ENCODE measurements around the gene TBC1D22A.
A peak's percentile ranks its signal among the peaks of the same experiment; 100 is the strongest.

The TBC1D22A gene

DNA sequence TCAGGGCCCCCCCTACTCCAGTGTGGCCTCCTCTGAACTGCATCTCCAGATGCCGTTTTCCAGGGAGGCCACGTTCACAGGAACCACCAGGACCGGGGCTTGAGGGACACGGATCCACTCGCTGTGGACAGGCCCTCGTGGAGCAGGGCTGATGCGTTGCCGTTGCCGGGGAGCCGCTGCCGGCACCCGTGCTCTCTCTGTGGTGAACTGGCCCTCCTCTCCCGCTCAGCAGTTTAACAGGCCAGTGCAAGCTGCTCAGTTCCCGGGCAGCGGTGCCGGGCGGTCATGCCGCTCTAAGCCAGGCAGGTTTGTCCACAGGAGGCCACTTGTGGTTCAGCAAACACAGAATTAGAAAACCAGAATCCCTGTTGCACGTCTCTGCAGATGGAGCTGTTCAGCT lies 301.6 kb downstream of the TBC1D22A start:
- no peak for DNase-seq

DNA sequence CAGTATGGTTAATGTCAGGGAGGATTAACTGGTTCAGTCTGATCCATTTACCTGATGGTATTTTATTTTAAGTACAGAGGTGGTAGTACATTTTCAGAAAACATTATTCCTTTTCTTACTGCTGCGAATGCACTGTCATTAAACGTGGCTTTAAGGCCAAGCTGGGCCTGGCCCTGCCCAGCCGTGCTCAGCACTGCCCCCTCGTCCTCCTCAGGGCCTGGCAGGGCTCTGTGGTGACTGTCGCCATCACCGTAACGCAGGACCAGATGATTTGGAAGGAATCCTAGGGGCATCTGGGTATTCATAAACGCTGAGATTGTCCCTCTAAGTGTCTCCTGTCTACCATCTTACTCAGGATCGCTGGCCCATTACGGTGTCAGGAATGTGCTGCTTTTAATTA lies 302.0 kb downstream of the TBC1D22A start:
- DNase-seq: no peak

DNA sequence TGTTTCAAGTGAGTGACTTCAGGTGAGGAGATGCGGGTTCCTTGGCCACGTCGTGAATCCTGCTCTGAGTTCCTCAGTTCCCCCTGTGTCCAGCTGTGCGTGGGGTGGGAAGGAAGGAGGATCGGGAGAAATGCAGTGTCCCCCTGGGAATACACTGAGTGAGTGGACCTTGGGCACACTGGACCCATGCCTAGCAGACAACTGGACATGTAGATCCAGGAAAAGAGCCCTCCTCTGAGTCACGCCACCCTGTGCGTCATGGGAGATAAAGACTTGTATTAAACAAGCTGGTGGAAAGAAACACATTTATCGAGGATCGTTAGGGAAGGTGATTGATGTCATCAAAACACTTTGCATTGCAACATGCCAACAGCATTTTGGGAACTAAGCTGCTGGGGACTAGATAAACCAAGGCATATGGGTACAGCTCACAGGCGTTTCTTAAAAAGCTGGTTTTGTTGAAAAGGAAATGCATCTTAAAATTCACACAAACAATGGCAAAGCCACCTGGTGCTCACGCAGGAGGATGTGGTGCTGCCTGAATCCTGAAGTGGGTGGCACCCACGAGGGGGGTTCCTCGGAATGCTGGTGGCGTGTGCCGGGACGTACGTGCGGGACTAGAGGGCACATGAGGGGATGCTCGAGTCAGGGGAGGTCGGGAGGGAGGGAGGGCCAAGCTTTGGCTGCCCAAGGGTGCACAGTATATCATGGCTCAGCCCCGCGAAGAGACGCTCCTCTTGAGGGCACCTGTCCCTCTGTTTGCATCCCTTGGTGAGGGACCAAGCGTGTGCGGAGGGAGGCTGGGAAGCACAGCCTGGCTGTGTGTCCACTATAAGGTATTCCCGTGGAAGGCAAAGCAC lies 303.5 kb downstream of the TBC1D22A start:
- no peak for DNase-seq

DNA sequence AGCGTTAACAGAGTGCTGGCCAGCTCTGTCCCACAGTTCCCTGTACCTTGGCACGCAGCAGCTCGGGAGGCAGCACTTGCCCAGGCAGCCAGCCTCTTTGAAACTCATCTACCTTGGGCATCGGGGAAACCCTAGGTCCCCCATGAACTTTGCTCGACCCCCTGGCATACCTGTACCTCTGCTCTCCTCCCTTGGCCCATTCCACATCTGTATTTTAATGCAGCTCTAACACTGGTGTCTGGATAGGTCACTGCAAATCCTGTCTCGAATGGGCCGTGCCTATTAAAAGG lies 304.1 kb downstream of the TBC1D22A start:
- no peak for DNase-seq

DNA sequence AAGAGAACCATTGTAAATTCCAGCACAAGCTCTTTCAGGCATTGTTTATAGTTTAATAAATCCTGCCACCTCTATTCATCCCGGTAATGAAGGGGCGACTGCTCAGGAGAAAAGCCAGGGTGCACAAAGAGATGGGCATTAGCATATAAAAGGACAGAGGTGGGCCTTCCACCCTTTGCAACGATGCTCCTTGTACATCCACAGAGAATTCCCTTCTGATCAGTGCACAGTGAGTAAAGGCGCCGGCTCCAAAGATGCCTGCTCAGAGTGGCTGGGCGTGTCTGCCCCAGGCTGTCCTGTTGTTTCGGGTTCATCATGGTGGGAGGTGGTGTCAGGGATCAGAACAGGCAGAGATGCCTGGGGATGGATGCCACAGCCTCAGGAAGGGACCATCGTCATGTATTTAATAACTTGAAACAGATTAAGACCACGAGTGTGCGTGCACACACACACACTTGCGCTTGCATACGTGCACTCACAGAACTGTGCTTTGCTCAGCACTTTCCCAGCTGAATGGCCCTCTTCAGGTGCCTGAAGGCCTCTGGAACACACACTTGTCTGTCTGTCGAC lies 305.0 kb downstream of the TBC1D22A start:
- no peak for DNase-seq

DNA sequence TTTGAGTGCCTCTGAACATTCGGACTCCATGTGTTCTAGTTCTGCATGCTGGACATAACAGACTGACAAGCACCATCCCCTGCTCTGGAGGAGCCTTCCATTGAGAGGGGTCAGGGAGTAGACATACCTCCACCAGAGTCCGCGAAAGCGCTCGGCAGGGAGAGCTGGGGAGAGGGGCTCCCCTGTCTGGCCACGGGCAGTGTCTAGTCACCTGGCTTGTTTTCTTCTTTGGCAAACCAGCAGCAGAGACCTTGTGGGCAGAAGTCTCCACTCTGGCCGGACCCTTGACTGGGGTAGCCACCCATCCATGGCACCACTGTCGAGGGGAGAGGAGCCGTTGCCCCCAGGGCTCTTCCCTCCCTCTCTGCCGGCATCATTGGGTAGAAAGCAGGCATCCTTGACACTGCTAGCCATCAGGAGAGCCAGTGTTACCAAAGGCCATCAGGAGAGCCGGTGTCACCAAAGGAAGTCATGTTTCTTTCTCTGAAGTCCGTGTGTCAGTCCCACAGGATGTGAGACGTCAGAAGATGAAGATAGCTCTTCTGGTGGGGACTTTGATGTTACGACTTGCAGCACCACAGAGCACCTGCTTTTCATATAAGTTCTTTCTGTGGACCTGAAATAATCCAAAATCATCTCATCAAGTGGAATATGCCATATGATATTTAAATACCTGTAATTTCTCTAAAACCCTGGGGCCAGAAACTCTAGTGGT lies 305.6 kb downstream of the TBC1D22A start:
- DNase-seq: no peak

DNA sequence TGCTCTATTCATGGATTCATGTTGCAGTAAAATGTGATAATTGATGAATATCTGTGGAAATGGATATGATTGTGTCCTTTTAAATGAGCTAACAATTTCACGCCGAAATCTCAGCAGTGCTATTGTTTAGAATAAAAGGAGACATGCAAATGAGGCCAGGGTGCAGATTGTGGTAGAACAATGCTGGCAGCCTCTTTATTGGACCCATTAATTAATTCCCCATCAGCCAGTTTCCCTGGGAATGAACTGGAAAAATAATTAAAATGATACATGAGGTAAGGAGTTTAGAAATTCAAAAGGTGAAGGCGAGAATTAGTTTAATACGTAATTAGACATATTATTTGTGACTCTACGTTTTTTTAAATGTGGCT lies 306.2 kb downstream of the TBC1D22A start:
- no peak for DNase-seq

DNA sequence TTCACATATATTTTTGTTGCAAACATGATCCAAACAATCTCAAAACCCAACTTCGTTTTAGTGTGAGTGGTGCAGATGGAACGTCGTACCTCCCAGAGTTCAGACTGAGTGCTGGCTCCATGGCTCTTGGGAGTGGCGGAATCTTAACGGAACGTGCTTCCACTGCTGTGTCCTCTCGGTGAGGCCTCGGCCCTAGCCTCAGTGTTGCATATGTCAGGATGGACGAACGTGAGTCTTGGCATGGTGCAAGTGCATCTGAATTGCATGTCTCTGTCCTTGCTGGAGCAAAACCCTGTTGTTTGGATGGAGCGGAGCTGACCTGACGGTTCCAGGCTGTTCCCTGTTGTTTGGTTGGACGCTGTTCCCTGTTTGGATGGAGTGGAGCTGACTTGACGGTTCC lies 306.8 kb downstream of the TBC1D22A start:
- DNase-seq: no peak

DNA sequence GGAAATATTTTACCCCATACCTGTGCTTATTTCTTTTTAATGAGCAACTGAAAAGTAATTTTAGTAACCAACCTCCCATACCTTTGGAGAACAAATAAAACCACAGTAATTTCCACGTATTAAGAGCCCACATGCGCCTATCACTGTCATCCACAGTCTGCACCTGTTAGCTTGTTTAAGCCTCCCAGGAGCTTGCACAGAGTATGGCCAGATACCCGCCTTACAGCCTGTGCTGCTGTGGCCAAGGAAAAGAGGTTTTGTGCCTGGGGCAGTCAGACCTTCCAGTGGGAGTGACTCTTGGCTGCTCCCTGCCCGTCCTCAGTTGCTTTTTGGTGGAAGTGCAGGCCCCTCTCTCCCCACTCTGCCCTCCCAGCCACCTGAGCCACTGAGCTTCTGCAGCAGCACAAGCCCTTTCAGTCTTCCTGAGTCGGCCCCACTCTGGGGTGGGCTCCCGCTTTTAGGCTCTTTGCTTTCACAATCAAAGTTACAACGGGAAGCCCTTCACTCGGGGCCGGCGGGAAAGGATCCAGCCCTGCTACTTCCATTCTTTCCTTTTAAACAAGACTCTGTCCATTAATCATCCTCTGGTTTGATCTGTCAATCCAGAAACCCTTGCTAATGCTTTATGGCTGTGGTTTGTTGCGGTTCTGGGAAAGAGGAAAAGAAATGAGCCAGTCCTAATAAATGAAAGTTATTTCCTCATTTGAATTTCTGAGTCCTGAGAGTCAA lies 308.8 kb downstream of the TBC1D22A start:
- peak in 2 of 4 experiments; percentile 14 to 15 for DNase-seq

DNA sequence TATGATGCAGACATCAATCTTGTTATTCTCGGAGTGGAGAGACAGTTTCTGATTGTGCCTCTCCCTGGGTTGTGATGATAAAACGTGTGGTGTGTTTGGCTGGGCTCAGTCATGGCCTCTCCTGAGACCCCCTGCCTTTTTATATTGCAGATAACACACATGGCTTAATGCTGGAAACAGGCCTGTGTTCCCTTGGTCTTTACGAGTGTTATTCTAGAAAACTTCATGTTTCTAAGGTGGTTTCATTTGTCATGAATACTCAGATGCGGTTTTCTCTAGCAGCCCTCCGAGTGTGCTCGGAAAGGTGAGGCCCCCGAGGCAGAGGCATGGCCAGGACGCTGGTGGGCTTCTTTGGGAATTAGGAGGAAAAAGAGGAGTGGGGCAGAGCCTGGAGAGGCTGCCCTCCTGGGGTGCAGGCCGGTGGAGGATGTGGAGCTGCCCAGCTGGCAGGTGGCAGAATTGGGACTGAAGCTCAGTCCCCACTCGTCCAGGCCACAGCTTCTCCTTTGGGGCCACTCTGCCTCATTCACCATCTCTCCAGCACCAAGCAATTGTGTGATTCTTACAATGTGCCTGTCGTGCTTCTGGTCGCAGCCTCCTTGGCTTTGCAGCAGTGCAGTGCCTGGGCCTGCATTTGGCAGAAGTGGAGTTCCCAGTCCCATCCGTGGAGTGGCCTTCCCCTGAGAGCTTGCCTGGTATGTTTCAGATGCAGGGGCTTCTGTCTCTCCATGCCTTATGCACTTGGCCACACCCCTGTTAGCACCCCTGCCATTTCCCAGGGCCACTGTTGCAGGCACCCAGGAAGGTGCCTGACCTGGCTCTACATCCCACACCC lies 309.6 kb downstream of the TBC1D22A start:
- no peak for DNase-seq

DNA sequence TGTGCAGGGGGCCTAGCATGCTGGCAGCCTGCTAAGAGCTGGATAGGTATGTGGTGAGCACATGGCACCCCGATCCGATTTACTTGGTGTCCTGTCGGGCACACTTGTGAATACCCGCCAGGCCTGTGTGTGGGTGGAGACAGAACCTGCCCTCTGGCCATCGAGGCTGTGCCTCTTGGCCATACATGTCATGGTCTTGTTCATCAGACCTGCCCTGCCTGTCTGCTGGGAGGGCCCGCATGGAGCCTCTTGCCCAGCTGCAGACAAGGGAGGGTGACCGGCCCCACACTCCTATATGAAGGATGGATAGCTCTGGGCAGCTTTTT lies 310.2 kb downstream of the TBC1D22A start:
- DNase-seq: no peak

DNA sequence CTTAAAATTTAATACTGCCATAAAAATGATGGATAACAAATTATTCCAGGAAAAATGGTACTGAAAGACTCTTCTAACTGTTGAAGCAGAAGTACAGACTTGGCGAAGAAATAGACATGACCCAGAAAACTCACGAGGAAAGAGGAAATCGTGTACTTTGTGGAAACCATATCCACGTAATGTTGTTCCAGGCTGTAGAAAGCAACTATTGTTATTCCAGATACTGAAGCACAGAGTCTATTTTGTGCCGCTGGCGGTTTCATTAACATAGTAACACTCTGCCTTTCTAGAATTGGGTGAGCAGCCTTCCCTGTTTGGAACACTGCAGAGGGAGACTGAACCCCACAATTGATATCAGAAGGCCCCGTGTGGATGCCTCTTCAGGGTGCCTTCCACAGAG lies 310.6 kb downstream of the TBC1D22A start:
- DNase-seq: no peak

DNA sequence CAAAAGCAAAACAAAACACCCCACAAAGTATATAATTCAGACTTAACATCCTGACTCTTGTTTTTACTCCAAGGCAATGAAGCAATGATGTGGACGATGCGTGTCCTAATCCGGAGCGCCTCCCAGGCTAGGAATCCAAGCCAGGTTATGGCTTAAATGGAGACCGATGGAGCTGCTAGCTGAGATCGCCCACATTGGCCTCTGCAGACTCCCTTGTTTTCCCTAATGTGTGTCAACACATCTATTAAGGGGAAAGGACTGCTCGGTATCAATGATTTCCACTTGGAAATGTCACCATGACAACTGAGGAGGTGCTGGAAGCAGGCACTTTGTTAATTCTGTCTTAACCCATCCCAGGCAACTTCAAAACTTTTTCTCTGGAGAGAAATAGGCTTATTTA lies 311.7 kb downstream of the TBC1D22A start:
- DNase-seq: no peak

DNA sequence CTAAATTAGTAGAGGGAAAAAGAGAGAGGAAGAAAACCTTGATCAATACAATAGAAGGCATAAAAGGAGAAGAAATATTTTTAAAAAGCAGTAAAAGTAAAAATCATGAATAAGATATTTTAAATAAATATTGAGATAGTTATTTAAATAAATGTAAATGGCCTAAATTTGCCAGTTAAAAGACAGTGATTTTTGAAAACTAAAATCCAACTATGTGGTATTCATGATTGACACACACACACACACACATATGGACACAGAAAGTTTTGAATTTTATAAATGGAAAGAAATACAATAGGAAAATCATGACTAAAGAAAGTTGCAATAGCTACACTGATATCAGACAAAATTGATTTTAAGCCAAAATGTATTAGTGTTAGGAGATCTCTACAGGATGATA lies 313.1 kb downstream of the TBC1D22A start:
- DNase-seq: no peak

DNA sequence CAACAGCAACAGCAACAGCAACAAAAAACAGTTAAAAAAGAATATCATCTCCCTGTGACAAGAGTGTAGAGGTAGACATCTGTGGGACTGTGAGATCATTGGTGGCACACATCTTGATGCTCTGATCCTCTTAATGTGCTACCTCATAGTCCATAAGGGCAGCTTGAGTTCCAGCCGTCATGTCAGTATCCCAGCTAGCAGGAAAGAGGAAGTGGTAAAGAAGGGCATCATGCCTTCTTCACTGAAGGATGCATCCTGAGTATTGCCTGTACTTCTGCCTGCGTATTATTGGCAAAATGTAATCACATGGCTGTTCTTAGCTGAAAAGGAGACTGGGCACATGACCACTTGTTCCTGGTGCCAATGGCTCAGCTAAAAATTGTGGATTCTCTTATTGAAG lies 314.3 kb downstream of the TBC1D22A start:
- no peak for DNase-seq

DNA sequence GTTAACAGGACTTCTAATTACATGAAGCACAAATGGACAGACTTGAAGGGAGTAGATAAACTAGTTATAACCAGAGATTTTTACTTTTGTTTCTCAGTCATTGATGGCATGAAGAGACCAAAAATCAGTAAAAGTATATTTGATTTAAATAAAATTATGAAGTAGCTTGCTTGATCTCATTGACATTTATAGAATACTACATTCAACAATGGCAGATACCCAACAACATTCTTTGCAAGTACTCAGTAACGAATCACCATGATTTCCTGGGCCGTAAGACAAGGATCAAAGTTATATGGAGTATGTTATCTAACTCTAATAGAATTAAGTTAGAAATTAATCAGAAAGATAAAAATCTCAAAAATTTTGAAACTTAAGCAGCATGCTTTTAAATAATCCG lies 317.6 kb downstream of the TBC1D22A start:
- DNase-seq: no peak

DNA sequence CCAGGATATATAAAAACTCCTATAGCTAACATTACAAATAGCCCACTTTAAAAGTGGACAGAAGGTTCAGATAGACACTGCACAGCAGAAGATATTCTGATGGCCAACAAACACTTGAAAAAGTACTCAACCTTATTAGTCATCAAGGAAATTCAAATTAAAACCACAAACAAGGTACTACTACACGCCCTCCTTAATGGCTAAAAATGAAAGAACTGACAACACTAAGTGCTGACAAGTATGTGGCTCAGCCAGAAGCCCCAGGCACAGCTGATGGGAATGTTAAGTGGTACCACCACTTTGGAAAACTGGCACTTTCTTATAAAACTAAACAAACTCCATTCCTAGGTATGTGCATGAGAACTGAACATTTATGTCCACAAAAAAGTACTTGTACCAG lies 320.1 kb downstream of the TBC1D22A start:
- no peak for DNase-seq

DNA sequence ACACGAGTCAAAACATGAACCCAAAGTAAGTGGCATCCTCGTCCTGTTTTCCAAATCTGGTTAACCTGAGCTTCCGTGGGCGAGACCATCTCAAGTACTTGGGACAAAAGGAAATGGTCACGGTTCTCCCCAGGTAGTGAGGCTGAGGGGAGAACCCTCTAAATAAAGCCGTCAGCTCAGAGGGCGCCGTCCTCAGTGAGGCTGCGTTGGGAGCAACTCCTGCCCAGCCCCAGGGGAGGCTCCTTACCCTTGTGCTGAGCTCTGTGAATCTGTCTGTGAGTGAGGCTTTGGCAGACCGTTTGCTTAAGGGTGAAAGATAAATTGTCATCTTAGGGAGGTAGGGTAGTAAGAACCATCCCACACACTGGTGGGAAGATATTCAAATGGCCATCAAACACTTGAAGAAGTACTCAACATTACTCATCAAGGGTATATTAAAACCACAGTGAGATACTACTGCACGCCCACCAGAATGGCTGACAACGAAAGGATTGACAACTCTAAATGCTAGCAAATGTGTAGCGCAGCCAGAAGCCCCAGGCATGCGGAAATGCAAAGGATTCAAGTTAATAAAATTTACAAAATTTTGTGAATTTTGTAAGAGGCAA lies 321.0 kb downstream of the TBC1D22A start:
- DNase-seq: no peak

DNA sequence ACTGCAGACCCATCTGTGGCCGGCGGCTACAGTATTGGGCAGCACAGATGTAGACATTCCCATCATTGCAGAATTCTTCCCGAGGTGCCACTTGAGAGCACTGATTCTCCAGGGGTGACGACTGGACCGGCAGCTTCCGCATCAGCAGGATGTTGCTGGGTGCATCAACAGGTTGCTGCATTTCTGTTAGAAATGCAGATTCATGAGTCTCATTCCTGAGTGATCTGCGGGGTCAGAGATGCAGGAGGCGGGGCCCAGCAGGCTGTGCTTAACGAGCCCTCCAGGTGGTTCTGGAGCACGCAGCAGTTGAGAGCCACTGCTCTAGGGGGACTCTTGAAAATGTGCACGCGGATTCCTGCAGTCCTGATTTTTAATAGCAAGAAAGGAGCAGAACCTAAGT lies 321.8 kb downstream of the TBC1D22A start:
- no peak for DNase-seq

DNA sequence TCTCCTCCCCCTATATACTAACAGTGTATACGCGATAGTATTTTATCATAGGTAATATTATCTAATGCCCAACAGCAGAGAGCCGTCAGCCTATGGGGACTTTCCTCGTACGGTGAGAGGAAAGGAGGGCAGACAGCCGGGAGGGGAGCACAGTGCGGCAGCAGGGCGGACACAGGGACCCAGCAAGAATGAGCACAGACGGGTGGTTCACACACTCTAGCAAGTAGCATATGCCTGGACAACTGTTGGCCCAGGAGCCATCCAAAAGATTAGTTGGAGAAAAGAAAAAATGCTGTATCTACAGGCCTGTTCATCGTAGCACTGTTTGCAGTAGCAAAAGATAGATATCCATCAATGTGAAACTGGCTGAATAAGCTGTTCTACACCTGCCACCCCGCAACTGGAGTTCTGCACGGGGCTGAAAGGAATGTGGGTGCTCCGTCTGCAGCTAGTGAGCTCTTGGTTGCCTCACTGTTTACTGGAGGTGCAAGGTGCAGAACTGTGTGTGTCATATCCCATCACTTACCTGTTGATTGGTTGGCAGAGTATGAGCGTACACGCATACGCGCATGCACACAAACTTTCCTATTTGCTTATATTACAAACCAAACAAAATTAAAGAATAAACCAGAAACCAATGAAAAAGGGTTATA lies 324.3 kb downstream of the TBC1D22A start:
- no peak for DNase-seq

DNA sequence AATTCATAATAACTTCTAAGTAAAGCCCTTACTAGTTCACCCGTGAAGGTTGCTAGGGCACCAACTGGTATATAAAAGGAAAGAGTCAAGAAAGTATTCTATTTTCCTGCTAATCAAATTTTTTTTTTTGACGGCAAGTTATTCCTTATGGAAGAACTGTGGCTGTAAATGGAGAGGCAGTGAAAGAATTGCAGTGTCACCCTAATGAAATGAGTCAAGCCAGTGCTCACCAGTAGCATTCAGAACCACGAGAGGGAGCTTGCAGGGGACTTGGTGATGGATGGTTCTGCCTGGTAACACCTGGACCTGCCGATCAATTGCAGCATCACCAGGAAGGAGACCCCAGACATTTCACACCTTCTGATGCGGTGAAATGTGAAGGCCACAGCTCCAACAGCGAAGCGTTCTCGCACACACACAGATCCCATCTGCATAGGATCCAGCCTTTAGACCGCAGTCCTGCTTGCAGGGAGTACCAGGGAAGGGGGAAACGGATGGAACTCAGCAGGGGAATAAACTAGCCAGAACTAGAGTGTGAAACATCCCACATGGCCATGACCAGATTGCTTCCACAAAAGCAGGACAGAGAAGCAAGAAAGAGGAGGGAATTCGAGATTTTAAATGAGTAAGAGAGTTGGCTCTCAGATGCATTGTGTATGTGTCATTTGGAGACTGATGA lies 326.2 kb downstream of the TBC1D22A start:
- no peak for DNase-seq

Measured in suppressor macrophage (primary cell).